ENCODE results near the gene BCAS4. TPM values are rescaled to one million over a fixed set of nuclear protein-coding genes. Genes with fewer than 3 reads are reported as not detected.

The BCAS4 gene
- total and polyA plus RNA-seq, 2 experiments from 2014 or later, result 22.2 to 24.8 TPM

- TF ChIP-seq ZNF462 (CRISPR knock-in tag; IDR thresholded peaks at IDR 0.05), result no peak
- no peak for TF ChIP-seq REST (IDR thresholded peaks at IDR 0.05; ENCODE audit: unreplicated experiment)
These were observed 18.6 kb upstream of the BCAS4 start (continued) for GRCh38 chr20:50776122-50776817.

DNA sequence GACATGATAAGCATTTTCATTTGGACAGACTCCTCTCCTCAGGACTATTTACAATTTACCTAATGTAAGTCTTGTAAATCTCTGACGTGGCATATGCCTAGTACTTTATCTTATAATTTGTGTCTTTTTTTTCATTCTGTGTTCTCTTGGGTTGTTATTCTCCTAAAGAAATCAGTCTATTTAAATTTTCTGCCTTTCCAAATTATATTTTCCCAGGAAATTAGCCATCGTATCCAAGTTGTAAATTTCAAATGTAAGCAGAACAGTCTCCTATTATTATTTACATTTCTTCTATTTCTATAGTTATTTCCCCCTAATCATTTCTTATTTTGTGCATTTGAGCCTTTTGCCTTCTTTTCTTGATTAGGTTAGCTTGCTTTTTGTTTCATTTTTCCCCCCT lies 17.5 kb upstream of the BCAS4 start:
- Histone ChIP-seq H3K27ac (ENCODE audit: low read depth) (no peak overlapping the region), H3K9me2 (ENCODE audit: insufficient read depth) (no peaks in the 10 kb centered on the region), H3K4me1 (ENCODE audit: insufficient read depth) (no peaks in the 10 kb centered on the region), H3K36me3 (ENCODE audit: insufficient read depth) (no peaks in the 10 kb centered on the region), H3K27me3 (ENCODE audit: insufficient read depth) (no peaks in the 10 kb centered on the region), H3K79me2 (replicated peaks; ENCODE audit: insufficient read depth) (no peaks in the 10 kb centered on the region), H4K20me1 (replicated peaks; ENCODE audit: insufficient read depth) (no peaks in the 10 kb centered on the region), H3F3A (replicated peaks; ENCODE audit: low read depth) (no peaks in the 10 kb centered on the region), H2AFZ (no peak overlapping the region), H3K4me2 (no peak overlapping the region), H3K4me3 (no peak overlapping the region)
- peaks cover 3% of the 10 kb centered on the region; the same call in 1 of the 3 replicates for H3K4me1 Mint-ChIP-seq
- no peaks in the 10 kb centered on the region for H3K36me3 Mint-ChIP-seq (ENCODE audit: low read depth)
- DNase-seq (ENCODE audit: low spot score), result no peak
- H3K9me3 Mint-ChIP-seq, result no peaks in the 10 kb centered on the region
- H3K27ac Mint-ChIP-seq, result no peak overlapping the region
- H3K4me3 Mint-ChIP-seq, result no peak overlapping the region
- ATAC-seq, result no peak
- H3K27me3 Mint-ChIP-seq (ENCODE audit: insufficient read depth, low read depth, poor library complexity), result peaks cover 2% of the 10 kb centered on the region
- TF ChIP-seq JUNB (IDR thresholded peaks at IDR 0.05; ENCODE audit: unreplicated experiment) (no peak), POLR2AphosphoS5 (IDR thresholded peaks at IDR 0.05; ENCODE audit: low read depth) (no peak), ZNF331 (CRISPR knock-in tag; IDR thresholded peaks at IDR 0.05; ENCODE audit: low read depth) (no peak), ZNF462 (CRISPR knock-in tag; IDR thresholded peaks at IDR 0.05) (no peak)

Measured in GM23338 (cell line).